IPS-11a (cell line): Measurements from ENCODE around the gene HDAC4.

Experiments
- H3K4me3 ChIP-seq: one replicate; pipeline ENCODE4 v1.5.1; 2013; ENCODE audit warnings: low read depth, low read length, control low read depth

HDAC4 gene

GRCh38 chr2:239162976-239163687 is 237.7 kb downstream of the HDAC4 start:
- no peak overlapping the region for H3K4me3 ChIP-seq

GRCh38 chr2:239162141-239162821 is 238.5 kb downstream of the HDAC4 start:
- H3K4me3 ChIP-seq: no peak overlapping the region

- no peak overlapping the region for H3K4me3 ChIP-seq
These were observed 239.1 kb downstream of the HDAC4 start for GRCh38 chr2:239161711-239162140.

- H3K4me3 ChIP-seq: no peak overlapping the region
These were observed 240.3 kb downstream of the HDAC4 start for GRCh38 chr2:239160226-239161143.

GRCh38 chr2:239159476-239159911 is 241.3 kb downstream of the HDAC4 start:
- H3K4me3 ChIP-seq: no peak overlapping the region

- H3K4me3 ChIP-seq: no peak overlapping the region
These were observed 242.0 kb downstream of the HDAC4 start for GRCh38 chr2:239158641-239159475.

GRCh38 chr2:239157771-239158170 is 243.0 kb downstream of the HDAC4 start:
- H3K4me3 ChIP-seq: no peak overlapping the region

- H3K4me3 ChIP-seq: no peak overlapping the region
These were observed 243.6 kb downstream of the HDAC4 start for GRCh38 chr2:239157269-239157668.

- no peak overlapping the region for H3K4me3 ChIP-seq
These were observed 244.1 kb downstream of the HDAC4 start for GRCh38 chr2:239156516-239157265.

- no peak overlapping the region for H3K4me3 ChIP-seq
These were observed 244.9 kb downstream of the HDAC4 start for GRCh38 chr2:239155806-239156480.

GRCh38 chr2:239154971-239155805 is 245.6 kb downstream of the HDAC4 start:
- H3K4me3 ChIP-seq: no peak overlapping the region

GRCh38 chr2:239153806-239154591 is 246.8 kb downstream of the HDAC4 start:
- no peak overlapping the region for H3K4me3 ChIP-seq

GRCh38 chr2:239152916-239153305 is 247.9 kb downstream of the HDAC4 start:
- H3K4me3 ChIP-seq: no peak overlapping the region

GRCh38 chr2:239152239-239152915 is 248.4 kb downstream of the HDAC4 start:
- no peak overlapping the region for H3K4me3 ChIP-seq

GRCh38 chr2:239151201-239152131 is 249.4 kb downstream of the HDAC4 start:
- no peak overlapping the region for H3K4me3 ChIP-seq
